BJ (cell line): ENCODE data around the gene LRRC8D. TPM values are rescaled to one million over a fixed set of nuclear protein-coding genes. Genes with fewer than 3 reads are reported as not detected.

Experiments used
- CTCF ChIA-PET: fragments of 350-600 bp; formaldehyde crosslinking; extraction: SDS; loops from one replicate; lab custom pipeline; 2021; ENCODE audit warnings: antibody characterized with exemption, inconsistent platforms; lab: Yijun Ruan, JAX
- POLR2A ChIA-PET: fragments of 300-600 bp; sonication (Branson Sonifier 250); formaldehyde crosslinking; extraction: SDS; loops from one replicate; lab custom pipeline; 2021; ENCODE audit warnings: antibody characterized with exemption; lab: Charles Lee
- DNase-seq: peaks from one replicate; pipeline ENCODE4 v3.0.0-alpha.2; 2011; ENCODE audit warnings: low read depth
- H3K27me3 ChIP-seq: 2 replicates; pipeline ENCODE4 v1.6.0; 2011; ENCODE audit warnings: low read length; ENCODE audit not compliant: control insufficient read depth, insufficient read depth
- H3K36me3 ChIP-seq: 2 replicates; pipeline ENCODE4 v1.5.1; 2011; ENCODE audit warnings: low read length; ENCODE audit not compliant: control insufficient read depth, insufficient read depth
- H3K4me3 ChIP-seq: 2 replicates; pipeline ENCODE4 v1.5.1; 2011; ENCODE audit warnings: low read depth, mild to moderate bottlenecking, control low read depth, low read length
- polyA plus RNA-seq: library from polyadenylated mRNA; depleted of rRNA; stranded (reverse); fragments of >200 nt; gene quantifications from 2 replicates; pipeline ENCODE4 v1.2.3, GENCODE V29; 2011
- TF ChIP-seq, protein P1 (sequence below): IDR thresholded peaks from 2 replicates; pipeline ENCODE4 v1.5.1; 2011; ENCODE audit warnings: low read depth, mild to moderate bottlenecking, control low read depth, inconsistent platforms, low read length, moderate library complexity; ENCODE audit not compliant: insufficient read depth

Gene LRRC8D
- polyA plus RNA-seq, 1 experiment = 51.9 TPM

DNA sequence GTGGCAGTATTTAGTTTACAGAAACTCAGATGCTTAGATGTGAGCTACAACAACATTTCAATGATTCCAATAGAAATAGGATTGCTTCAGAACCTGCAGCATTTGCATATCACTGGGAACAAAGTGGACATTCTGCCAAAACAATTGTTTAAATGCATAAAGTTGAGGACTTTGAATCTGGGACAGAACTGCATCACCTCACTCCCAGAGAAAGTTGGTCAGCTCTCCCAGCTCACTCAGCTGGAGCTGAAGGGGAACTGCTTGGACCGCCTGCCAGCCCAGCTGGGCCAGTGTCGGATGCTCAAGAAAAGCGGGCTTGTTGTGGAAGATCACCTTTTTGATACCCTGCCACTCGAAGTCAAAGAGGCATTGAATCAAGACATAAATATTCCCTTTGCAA is 114.4 kb downstream of the LRRC8D start:
- no peak for DNase-seq
- Histone ChIP-seq H3K4me3 (no peak overlapping the region), H3K36me3 (peaks cover 5% of the 10 kb centered on the region), H3K27me3 (no peaks in the 10 kb centered on the region)
- TF ChIP-seq, protein P1, sequence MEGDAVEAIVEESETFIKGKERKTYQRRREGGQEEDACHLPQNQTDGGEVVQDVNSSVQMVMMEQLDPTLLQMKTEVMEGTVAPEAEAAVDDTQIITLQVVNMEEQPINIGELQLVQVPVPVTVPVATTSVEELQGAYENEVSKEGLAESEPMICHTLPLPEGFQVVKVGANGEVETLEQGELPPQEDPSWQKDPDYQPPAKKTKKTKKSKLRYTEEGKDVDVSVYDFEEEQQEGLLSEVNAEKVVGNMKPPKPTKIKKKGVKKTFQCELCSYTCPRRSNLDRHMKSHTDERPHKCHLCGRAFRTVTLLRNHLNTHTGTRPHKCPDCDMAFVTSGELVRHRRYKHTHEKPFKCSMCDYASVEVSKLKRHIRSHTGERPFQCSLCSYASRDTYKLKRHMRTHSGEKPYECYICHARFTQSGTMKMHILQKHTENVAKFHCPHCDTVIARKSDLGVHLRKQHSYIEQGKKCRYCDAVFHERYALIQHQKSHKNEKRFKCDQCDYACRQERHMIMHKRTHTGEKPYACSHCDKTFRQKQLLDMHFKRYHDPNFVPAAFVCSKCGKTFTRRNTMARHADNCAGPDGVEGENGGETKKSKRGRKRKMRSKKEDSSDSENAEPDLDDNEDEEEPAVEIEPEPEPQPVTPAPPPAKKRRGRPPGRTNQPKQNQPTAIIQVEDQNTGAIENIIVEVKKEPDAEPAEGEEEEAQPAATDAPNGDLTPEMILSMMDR = no peak
- ChIA-PET CTCF (no interaction called here), POLR2A (no interaction called here)

DNA sequence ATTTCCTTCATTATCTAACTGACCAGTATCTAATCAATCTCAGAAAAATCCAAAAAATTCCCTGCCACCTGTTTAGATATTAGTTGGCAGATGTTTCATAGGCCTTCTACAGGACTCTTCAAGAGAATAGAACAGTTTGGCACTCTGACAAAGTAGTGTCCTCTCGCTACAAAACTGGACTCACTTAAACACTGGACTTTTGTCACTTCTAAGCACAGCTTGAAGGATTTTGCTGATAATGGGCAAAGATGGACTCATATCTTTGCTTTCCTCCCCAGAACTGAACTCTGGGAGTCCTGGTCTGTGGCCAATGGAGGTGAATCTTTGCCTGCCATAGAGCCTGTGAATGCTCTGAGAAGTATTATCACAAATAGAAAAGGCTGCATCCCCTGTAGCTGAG is 115.9 kb downstream of the LRRC8D start:
- ChIA-PET CTCF (no interaction called here), POLR2A (no interaction called here)
- H3K4me3 ChIP-seq = no peak overlapping the region
- DNase-seq = no peak
- TF ChIP-seq, protein P1 = no peak
- no peaks in the 10 kb centered on the region for H3K27me3 ChIP-seq
- H3K36me3 ChIP-seq = peaks cover 5% of the 10 kb centered on the region

DNA sequence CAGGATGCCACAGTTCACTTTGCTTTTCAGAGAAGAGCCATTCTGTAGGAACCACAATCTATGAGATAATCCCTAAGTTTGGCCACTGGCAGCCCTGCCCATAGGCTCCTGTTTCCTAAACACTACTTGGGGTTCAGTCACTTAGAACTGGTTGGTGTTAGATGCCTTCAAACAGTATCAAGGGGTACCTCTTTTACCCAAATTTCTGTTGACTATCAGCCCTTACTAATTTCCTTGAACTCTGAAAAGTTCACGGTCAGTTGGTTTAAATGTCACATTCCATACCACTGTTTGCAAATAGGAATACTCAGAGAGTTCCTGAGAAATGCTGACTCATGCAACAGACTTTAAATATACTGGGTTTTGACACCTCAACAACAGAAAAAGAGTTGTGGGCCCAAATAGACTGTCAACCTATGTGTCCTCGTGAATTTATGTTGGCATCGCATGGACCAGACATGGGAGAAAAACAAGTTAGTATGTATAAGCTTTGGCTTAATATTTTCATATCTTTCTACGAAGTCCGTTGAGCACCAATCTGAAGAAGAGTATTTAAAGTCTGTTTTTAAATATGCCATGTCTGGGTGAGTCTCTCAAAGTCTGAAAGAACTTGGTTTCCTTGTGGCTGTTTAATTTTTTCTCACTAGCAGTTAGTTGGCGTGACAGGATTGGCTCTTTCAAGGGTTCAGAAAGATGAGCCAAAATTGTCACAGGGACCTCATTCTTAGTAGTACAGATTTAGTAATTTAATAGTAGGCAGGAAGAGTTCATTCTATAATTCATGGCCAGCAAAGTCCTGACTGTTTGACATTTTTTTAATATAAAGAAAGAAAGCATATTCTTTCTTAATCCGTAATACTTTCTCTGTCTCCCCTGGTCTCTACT is 117.6 kb downstream of the LRRC8D start:
- TF ChIP-seq, protein P1 = no peak
- Histone ChIP-seq H3K36me3 (peaks cover 3% of the 10 kb centered on the region), H3K27me3 (no peaks in the 10 kb centered on the region), H3K4me3 (no peak overlapping the region)
- ChIA-PET POLR2A (no interaction called here), CTCF (no interaction called here)
- no peak for DNase-seq

DNA sequence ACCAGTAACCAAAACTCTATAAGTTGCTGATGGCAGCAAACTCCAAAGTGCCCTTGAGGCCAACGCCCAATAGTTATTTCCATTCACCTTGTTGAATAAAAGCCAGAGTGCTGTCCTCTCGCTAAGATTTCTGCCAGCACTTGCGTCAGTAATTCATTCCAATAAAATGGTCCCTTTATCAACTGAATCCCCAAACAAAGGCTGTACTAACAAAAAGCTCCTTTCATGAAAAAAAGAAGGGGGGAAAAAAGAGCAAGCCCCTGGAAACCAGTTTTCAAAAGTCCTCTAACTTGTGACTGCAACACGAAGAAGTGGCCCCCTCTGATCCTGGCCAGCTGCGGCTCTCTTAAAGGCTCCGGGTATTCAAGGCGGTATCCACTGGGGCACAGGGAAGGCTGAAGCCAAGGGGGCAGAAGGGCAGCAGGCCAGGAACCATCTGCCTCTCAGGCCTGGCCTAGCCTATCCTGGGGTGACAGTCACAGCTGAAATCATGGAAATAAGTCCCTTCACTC is 118.3 kb downstream of the LRRC8D start:
- Histone ChIP-seq H3K27me3 (no peaks in the 10 kb centered on the region), H3K36me3 (peaks cover 1% of the 10 kb centered on the region; the same call in 1 of the 2 replicates), H3K4me3 (no peak overlapping the region)
- POLR2A ChIA-PET = no interaction called here
- CTCF ChIA-PET = no interaction called here
- no peak for DNase-seq
- TF ChIP-seq, protein P1 = no peak

DNA sequence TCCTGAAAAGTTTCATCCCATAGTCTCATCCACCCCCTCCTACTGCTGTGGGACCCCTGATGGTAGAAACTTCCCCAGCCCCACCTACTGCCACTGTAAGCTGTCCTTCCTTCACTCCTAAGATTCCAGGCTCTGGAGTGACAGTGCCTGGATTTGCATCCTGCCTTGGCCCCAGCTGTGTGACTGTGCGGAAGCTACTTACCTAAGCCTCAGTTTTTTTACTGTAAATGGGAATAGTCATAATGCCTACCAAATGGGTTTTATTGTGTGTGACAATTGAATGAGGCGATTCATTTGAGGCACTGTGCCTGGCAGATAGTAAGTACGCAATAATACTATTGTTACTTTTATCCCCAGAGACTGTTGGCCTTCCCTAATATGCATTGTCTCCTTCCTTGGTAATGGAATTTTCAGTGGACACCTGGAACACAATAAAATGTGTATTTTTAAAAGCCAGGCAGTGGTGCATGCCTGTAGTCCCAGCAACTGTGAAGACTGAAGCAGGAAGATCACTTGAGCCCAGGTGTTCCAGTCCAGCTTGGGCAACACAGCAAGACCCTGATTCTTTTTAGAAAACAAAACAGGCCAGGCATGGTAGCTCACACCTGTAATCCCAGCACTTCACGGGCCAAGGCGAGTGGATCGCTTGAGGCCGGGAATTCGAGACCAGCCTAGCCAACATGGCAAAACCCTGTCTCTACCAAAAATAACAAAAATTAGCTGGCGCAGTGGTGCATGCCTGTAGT is 119.0 kb downstream of the LRRC8D start:
- CTCF ChIA-PET = no interaction called here
- no peaks in the 10 kb centered on the region; the same call in 1 of the 2 replicates for H3K36me3 ChIP-seq
- H3K4me3 ChIP-seq = no peak overlapping the region
- H3K27me3 ChIP-seq = no peaks in the 10 kb centered on the region
- DNase-seq = no peak
- TF ChIP-seq, protein P1 = no peak
- POLR2A ChIA-PET = no interaction called here
